NB4 (cell line): ENCODE measurements around the gene ATXN7L3.

Experiments
- DNase-seq: peaks from one replicate; pipeline ENCODE4 v3.0.0; 2010; ENCODE audit warnings: low read depth
- H3K4me3 ChIP-seq: one replicate; pipeline ENCODE4 v1.5.1; 2011; ENCODE audit warnings: mild to moderate bottlenecking, low read depth, low read length, moderate library complexity
- MYC ChIP-seq: IDR thresholded peaks from 2 replicates; pipeline ENCODE4 v1.6.1; 2011; ENCODE audit warnings: low read depth, low read length
- POLR2A ChIP-seq: IDR thresholded peaks from 2 replicates; pipeline ENCODE4 v1.6.1; 2011; ENCODE audit warnings: mild to moderate bottlenecking; ENCODE audit not compliant: insufficient read length; ENCODE audit errors: extremely low read depth
- TF ChIP-seq, protein P1 (sequence below): IDR thresholded peaks from one replicate; pipeline ENCODE4 v1.5.1; 2012; ENCODE audit warnings: low read depth, low read length
- TF ChIP-seq, protein P2 (sequence below): IDR thresholded peaks from 2 replicates; pipeline ENCODE4 v1.6.1; 2011; ENCODE audit warnings: low read depth, low read length

Gene ATXN7L3

DNA sequence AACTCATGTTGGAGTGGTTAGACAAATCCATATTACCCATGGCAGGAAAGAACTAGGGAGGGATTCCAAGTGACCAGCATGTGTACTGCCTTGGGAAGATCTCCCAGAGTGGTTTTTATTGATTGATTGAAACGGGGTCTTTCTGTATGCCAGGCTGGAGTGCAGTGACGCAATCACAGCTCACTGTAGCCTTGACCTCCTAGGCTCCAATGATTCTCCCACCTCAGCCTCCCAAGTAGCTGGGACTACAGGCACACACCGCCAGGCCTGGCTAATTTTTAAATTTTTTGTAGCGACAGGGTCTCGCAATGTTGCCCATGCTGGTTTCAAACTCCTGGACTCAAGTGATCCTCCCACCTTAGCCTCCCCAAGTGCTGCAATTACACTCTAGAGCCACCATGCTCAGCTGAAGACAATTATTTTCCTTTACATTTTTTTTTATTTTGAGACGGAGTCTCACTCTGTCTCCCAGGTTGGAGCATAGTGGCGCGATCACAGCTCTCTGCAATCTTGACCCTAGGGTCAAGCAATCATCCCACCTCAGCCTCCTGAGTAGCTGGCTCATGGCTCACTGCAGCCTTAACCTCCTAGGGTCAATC, 15.4 kb downstream of the ATXN7L3 start:
- no peak for TF ChIP-seq MYC
- TF ChIP-seq, protein P1, sequence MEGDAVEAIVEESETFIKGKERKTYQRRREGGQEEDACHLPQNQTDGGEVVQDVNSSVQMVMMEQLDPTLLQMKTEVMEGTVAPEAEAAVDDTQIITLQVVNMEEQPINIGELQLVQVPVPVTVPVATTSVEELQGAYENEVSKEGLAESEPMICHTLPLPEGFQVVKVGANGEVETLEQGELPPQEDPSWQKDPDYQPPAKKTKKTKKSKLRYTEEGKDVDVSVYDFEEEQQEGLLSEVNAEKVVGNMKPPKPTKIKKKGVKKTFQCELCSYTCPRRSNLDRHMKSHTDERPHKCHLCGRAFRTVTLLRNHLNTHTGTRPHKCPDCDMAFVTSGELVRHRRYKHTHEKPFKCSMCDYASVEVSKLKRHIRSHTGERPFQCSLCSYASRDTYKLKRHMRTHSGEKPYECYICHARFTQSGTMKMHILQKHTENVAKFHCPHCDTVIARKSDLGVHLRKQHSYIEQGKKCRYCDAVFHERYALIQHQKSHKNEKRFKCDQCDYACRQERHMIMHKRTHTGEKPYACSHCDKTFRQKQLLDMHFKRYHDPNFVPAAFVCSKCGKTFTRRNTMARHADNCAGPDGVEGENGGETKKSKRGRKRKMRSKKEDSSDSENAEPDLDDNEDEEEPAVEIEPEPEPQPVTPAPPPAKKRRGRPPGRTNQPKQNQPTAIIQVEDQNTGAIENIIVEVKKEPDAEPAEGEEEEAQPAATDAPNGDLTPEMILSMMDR: no peak
- TF ChIP-seq POLR2A: no peak
- TF ChIP-seq, protein P2, sequence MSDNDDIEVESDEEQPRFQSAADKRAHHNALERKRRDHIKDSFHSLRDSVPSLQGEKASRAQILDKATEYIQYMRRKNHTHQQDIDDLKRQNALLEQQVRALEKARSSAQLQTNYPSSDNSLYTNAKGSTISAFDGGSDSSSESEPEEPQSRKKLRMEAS: no peak
- no peak overlapping the region for H3K4me3 ChIP-seq
- no peak for DNase-seq

DNA sequence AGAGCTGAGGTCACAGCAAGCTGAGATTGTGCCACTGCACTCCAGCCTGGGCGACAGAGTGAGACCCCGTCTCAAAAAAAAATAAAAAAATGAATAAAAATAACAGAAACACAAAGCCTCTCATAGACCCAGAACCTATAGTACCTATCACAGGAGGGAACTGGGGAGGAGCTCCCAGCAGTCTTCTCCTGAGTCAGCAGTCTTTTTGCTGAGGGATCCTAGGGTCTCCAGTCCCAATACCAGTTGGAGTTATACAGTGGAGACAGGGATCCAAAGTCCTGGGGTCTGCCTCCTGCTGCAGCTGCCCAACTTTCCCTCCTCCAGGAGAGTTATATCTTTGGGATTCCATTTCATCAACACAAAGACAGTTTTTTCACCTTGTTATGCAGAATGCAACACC, 16.7 kb downstream of the ATXN7L3 start:
- TF ChIP-seq, protein P2: no peak
- no peak for TF ChIP-seq MYC
- TF ChIP-seq POLR2A: no peak
- TF ChIP-seq, protein P1: no peak
- DNase-seq: no peak
- no peak overlapping the region for H3K4me3 ChIP-seq

DNA sequence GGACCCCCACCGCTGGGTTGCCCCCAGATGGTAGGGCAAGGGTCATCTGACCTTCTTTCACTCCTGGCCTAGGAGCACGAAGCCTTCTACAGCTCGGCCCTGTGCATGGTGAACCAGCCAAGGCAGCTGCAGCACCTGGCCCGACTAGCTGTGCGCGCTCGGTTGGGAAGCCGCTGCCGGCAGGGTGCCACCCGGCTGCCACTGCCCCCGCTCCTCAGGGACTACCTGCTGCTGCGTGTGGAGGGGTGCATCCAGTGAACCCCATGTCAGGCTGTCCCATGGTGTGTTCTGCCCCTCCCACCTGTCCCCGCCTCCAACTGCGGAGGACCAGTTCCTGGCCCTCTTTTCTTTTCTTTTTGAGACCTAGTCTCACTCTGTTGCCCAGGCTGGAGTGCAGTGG, 21.6 kb downstream of the ATXN7L3 start:
- DNase-seq: no peak
- TF ChIP-seq POLR2A (no peak), MYC (no peak)
- TF ChIP-seq, protein P1: no peak
- TF ChIP-seq, protein P2: no peak
- no peak overlapping the region for H3K4me3 ChIP-seq

DNA sequence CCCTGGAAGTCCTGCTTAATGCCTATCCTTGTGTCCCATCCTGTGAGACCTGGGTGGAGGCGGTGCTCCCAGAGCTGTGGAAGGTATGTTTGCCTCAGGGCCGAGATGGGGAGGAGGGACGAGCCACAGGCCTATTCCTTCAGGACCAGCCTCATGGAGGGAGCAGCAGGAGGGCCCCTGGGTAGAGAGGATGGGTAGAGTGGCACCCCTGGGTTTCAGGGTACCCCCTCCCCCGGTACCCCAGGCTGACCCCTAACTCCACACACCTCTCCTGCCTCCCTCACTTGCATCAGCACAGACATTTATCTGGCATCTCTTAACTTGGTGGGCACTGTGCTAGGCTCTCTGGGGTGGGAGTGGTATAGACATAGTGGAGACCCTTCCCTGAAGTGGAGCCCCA, 22.0 kb downstream of the ATXN7L3 start:
- DNase-seq: no peak
- TF ChIP-seq MYC: no peak
- no peak for TF ChIP-seq POLR2A
- TF ChIP-seq, protein P1: no peak
- TF ChIP-seq, protein P2: no peak
- no peak overlapping the region for H3K4me3 ChIP-seq

DNA sequence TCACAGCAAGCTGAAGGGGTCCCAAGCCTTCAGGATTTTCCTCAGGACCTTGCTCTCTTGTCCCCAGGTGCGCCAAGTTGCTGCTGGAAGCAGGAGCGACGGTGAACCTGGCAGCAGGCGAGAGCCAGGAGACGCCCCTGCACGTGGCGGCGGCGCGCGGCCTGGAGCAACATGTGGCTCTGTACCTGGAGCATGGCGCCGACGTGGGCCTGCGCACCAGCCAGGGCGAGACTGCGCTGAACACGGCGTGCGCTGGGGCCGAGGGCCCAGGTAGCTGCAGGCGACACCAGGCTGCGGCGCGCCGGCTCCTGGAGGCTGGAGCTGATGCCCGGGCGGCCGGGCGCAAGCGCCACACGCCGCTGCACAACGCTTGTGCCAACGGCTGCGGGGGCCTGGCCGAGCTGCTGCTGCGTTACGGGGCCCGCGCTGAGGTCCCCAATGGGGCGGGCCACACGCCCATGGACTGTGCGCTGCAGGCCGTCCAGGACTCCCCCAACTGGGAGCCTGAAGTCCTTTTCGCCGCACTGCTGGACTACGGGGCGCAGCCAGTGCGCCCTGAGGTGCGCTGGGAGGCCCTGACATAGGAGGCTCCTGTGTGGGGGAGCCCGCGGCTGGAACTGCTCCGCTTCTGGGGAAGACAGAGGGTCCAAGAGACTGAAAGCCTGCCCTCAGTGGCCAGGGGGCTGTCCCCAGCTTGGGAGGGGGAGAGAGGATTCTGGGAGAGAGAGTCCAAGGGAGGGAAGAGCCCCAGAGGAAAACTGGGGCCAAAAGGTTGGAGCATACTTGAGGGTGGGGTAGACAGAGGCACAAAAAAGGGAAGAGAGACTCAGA, 22.8 kb downstream of the ATXN7L3 start:
- no peak overlapping the region for H3K4me3 ChIP-seq
- TF ChIP-seq, protein P2: no peak
- no peak for TF ChIP-seq POLR2A
- TF ChIP-seq MYC: no peak
- TF ChIP-seq, protein P1: no peak

More for the DNA sequence above, 22.8 kb downstream of the ATXN7L3 start:
- no peak for DNase-seq
